Upper lobe of right lung (tissue), 1 donor: ENCODE results near the gene KCNC1. TPM values are rescaled to one million over a fixed set of nuclear protein-coding genes. Genes with fewer than 3 reads are reported as not detected.

ENCODE experiments used
- ATAC-seq: fragments of 200-7000 bp; cut with Tn5 transposase; one replicate; pipeline ENCODE4 v1.9.1; 2020; ENCODE audit warnings: mild to moderate bottlenecking, moderate library complexity
- DNase-seq: peaks from one replicate; pipeline ENCODE4 v3.0.0-alpha.2; 2020
- H3K27ac ChIP-seq: fragments of 200-600 bp; one replicate; pipeline ENCODE4 v1.8.0; 2022
- H3K27me3 ChIP-seq: fragments of 200-600 bp; one replicate; pipeline ENCODE4 v1.8.0; 2022; ENCODE audit warnings: mild to moderate bottlenecking
- H3K36me3 ChIP-seq: fragments of 200-600 bp; one replicate; pipeline ENCODE4 v1.8.0; 2022
- H3K4me1 ChIP-seq: fragments of 200-600 bp; one replicate; pipeline ENCODE4 v1.8.0; 2022
- H3K4me3 ChIP-seq: fragments of 200-600 bp; one replicate; pipeline ENCODE4 v1.8.0; 2022; ENCODE audit warnings: mild to moderate bottlenecking
- H3K9me3 ChIP-seq: fragments of 200-600 bp; one replicate; pipeline ENCODE4 v1.8.0; 2022
- CTCF ChIP-seq: fragments of 200-600 bp; IDR thresholded peaks from one replicate; pipeline ENCODE4 v1.8.0; 2022; ENCODE audit warnings: antibody characterized with exemption
- intact Hi-C: fragments of 100-400 bp; cut with DNase I; formaldehyde crosslinking; loops from one replicate; pipeline ENCODE4 v1.11.0; 2022
- total RNA-seq: library from RNA; stranded (reverse); fragmentation: NEBNext Ultra II Directional; extraction: Animal tissue kit (Norgen Biotek cat#: 25700); gene quantifications from one replicate; pipeline ENCODE4 v1.2.1, GENCODE V29; 2021
- donor health status: DM: no; HTN: yes; CAD: no; lungs with severe emphysema.

The KCNC1 gene
- total RNA-seq, 1 donor from 2014 or later: not detected

DNA sequence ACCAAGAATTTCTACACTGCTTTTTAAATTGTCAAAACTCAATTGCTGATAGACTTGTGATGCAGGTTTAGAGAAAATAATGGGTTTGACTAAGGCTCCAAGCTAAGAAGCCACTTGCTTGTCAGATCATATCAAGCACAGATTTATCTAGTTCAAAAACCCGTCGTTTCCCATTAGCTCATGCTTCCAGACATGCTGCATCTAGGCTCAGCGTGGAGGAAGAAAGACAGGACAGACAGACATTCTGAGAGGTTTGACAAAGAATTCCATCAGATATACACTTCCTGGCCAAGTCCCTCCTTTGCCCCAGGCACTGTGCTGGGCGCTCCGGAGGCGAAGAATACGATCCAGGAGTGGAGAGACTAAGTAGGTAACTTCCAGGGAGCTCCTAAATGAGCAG is 76.8 kb downstream of the KCNC1 start:
- Histone ChIP-seq H3K4me3 (no peak overlapping the region), H3K27ac (no peak overlapping the region), H3K27me3 (no peaks in the 10 kb centered on the region), H3K4me1 (no peaks in the 10 kb centered on the region), H3K9me3 (no peaks in the 10 kb centered on the region), H3K36me3 (no peaks in the 10 kb centered on the region)
- ATAC-seq (no peak), DNase-seq (no peak)
- intact Hi-C loops: no loop called here
- TF ChIP-seq CTCF: no peak

DNA sequence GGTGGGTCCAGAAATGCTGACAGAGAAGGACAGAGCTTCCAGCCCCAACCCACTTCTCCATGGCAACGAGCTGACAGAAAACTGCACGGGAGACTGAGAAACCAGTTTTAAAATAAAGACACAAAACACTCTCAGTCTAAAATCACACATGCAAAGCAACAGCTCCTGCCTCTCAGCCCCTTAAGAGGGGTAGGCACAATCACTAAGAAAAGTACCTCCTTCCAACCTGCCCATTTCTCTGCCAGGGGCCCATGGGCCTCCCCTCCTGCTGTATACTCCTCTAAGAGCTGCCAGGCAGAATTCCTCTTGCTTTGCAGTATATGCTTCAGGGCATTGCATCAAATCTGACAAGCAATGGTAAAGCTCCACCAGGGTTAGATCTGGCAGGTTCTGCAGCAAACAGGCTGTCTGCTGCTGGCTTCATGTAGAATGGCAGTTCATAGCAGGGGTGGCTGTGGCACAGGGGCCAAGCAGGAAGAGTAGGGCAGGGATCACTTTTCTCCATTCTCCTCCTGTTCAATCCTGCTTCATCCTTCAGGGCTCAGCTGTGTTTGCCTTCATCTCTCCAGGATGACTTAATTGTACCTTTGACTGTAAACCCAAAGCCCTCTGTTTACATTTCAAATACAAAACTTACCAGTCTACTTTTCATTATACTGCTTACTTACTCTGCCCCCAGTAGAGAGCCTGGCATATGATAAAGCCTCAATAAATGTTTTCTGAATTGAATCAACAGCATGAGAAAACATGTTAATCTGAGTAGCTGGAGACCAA is 77.7 kb downstream of the KCNC1 start:
- H3K9me3 ChIP-seq: no peaks in the 10 kb centered on the region
- H3K4me3 ChIP-seq: no peak overlapping the region
- intact Hi-C loops: no loop called here
- ATAC-seq (no peak), DNase-seq (no peak)
- H3K36me3 ChIP-seq: no peaks in the 10 kb centered on the region
- no peak overlapping the region for H3K27ac ChIP-seq
- TF ChIP-seq CTCF: no peak
- no peaks in the 10 kb centered on the region for H3K27me3 ChIP-seq
- H3K4me1 ChIP-seq: no peaks in the 10 kb centered on the region

DNA sequence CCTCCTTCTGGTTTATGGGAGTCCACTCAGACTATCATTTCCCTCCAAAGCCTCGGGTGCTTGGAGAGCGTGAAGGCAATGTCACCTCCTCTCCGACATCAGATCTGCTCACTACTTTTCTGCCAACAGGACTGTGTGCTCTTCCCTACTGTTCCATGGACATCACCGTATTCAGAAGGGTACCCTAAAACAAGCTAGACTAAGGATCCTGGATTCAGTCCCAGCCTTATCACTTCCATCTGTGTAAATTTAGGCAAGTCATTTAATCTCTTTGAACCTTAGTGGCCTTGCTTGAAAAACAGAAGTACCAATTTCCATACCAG is 78.2 kb downstream of the KCNC1 start:
- Histone ChIP-seq H3K4me1 (no peaks in the 10 kb centered on the region), H3K36me3 (no peaks in the 10 kb centered on the region), H3K27ac (no peak overlapping the region), H3K27me3 (no peaks in the 10 kb centered on the region), H3K9me3 (no peaks in the 10 kb centered on the region), H3K4me3 (no peak overlapping the region)
- intact Hi-C loops: no loop called here
- no peak for DNase-seq
- no peak for TF ChIP-seq CTCF
- ATAC-seq: no peak

DNA sequence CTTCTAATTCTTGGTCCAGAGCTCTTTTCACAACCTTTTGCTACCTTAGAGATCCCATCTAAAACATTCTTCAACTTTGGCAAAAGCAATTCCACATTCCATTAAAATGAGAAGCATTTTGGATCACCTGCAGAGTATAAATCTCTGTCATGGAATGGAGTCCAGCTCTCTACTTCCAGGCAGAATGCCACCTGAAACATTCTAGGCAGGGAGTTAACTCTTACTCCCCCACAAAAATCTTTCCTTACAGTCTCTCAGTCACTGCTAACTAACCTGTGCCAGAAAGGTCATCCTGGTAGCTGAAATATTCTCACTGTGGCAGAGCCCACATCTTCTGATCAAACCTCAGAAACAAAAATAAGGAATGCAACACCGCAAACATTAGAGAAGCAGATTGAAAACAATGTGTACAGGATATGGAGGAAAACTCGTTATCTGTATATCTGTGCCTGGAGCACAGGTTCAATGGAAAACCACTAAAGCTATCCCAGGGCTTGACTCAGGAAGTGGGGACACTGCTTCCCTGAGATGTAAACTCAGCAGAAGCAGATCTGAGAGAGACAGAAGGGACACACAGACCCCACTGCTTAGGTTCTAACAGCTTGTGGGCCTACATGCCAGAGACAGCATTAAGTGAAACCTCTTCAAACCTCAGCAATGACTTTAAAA is 78.9 kb downstream of the KCNC1 start:
- intact Hi-C loops: no loop called here

DNA sequence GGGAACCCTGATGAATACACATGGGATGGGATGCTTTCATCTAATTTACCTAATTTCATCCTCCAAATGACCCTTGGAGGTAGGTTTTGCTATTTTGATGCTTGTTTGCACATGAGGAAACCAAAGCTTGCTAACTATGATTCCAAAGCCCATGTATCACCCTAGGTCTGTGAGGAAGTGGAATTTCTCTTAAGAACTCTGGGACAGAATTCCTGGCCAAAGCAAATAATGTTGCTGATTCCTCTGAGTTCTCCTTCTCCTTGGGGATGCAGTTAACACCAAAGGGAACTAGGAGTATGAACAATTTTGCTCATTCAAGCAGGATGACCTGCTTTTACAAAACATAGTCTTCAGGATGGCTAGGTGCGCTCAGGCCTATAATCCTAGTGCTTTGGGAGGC is 80.0 kb downstream of the KCNC1 start:
- intact Hi-C loops: no loop called here
- H3K4me1 ChIP-seq: no peaks in the 10 kb centered on the region
- no peaks in the 10 kb centered on the region for H3K27me3 ChIP-seq
- no peaks in the 10 kb centered on the region for H3K36me3 ChIP-seq
- no peak for ATAC-seq
- H3K27ac ChIP-seq: no peak overlapping the region
- no peak for DNase-seq
- H3K9me3 ChIP-seq: no peaks in the 10 kb centered on the region
- no peak for TF ChIP-seq CTCF
- no peak overlapping the region for H3K4me3 ChIP-seq

More for the DNA sequence above, 78.9 kb downstream of the KCNC1 start:
- H3K9me3 ChIP-seq: no peaks in the 10 kb centered on the region
- no peak overlapping the region for H3K27ac ChIP-seq
- no peak for TF ChIP-seq CTCF
- no peak for ATAC-seq
- no peaks in the 10 kb centered on the region for H3K27me3 ChIP-seq
- no peaks in the 10 kb centered on the region for H3K36me3 ChIP-seq
- H3K4me1 ChIP-seq: no peaks in the 10 kb centered on the region
- no peak for DNase-seq
- H3K4me3 ChIP-seq: no peak overlapping the region
